Common myeloid progenitor, CD34-positive (primary cell): ENCODE measurements around the gene PTGR3.

ENCODE experiments used
- CTCF ChIA-PET: fragments of 350-600 bp; sonication (Branson Sonifier 250); formaldehyde crosslinking; loops from one replicate; lab custom pipeline; 2021; ENCODE audit warnings: antibody characterized with exemption; lab: Charles Lee
- POLR2A ChIA-PET: fragments of 350-600 bp; sonication (Branson Sonifier 250); formaldehyde crosslinking; loops from one replicate; lab custom pipeline; 2021; ENCODE audit warnings: antibody characterized with exemption; lab: Charles Lee
- DNase-seq, 3 donors: peaks; one replicate each; pipeline versions ENCODE4 v3.0.0 to v3.0.0-alpha.2; 2013
- H3K27ac ChIP-seq, 2 experiments: 1 replicate in 1 of 2; 2 replicates in 1 of 2; pipeline ENCODE4 v1.7.0; 2013; ENCODE audit warnings: inconsistent platforms in 2 of 2, low read length in 2 of 2, mild to moderate bottlenecking in 2 of 2, low read depth in 1 of 2, moderate library complexity in 1 of 2; ENCODE audit not compliant: severe bottlenecking in 2 of 2, insufficient read depth in 1 of 2, poor library complexity in 1 of 2
- H3K27me3 ChIP-seq, 5 experiments: replicated peaks in 2 of 5; 1 replicate in 3 of 5; 2 replicates in 2 of 5; pipeline versions ENCODE4 v1.6.1 to v1.7.0; 2013; ENCODE audit warnings: low read length in 4 of 5, mild to moderate bottlenecking in 2 of 5, moderate library complexity in 2 of 5, inconsistent platforms in 1 of 5; ENCODE audit not compliant: insufficient read depth in 5 of 5, control insufficient read depth in 4 of 5
- H3K36me3 ChIP-seq, 4 experiments: 1 replicate in 2 of 4; 2 replicates in 2 of 4; pipeline versions ENCODE4 v1.6.1 to v1.7.0; 2013; ENCODE audit warnings: low read length in 3 of 4, control low read depth in 1 of 4, mild to moderate bottlenecking in 1 of 4; ENCODE audit not compliant: control insufficient read depth in 4 of 4, insufficient read depth in 4 of 4
- H3K4me1 ChIP-seq, 4 experiments: 1 replicate in 3 of 4; 2 replicates in 1 of 4; pipeline versions ENCODE4 v1.6.1 to v1.7.1; 2013; ENCODE audit warnings: low read length in 3 of 4, mild to moderate bottlenecking in 3 of 4, control low read depth in 1 of 4, inconsistent platforms in 1 of 4, moderate library complexity in 1 of 4; ENCODE audit not compliant: control insufficient read depth in 4 of 4, insufficient read depth in 4 of 4; ENCODE audit errors: control extremely low read depth in 1 of 4
- H3K4me3 ChIP-seq, 7 experiments: 1 replicate in 4 of 7; 2 replicates in 3 of 7; pipeline versions ENCODE4 v1.5.1 to v1.7.0; 2013; ENCODE audit warnings: mild to moderate bottlenecking in 7 of 7, low read length in 6 of 7, moderate library complexity in 6 of 7, inconsistent platforms in 2 of 7, low read depth in 2 of 7, control low read depth in 1 of 7; ENCODE audit not compliant: insufficient read depth in 4 of 7, control insufficient read depth in 1 of 7; ENCODE audit errors: extremely low read depth in 1 of 7
- H3K9me3 ChIP-seq, 5 experiments: 1 replicate in 4 of 5; 2 replicates in 1 of 5; pipeline versions ENCODE4 v1.6.1 to v1.7.1; 2013; ENCODE audit warnings: low read length in 4 of 5, mild to moderate bottlenecking in 2 of 5, inconsistent platforms in 1 of 5, low read depth in 1 of 5, moderate library complexity in 1 of 5; ENCODE audit not compliant: control insufficient read depth in 4 of 5, insufficient read depth in 2 of 5; ENCODE audit errors: control extremely low read depth in 1 of 5
- WGBS: methylation state at CpG from one replicate; pipeline ENCODE4 v1.1.5; 2013; ENCODE audit not compliant: insufficient coverage; 5-methylcytosine and 5-hydroxymethylcytosine counted together

Gene PTGR3

GRCh38 chr18:75216212-75216910, 7.4 kb upstream of the PTGR3 start:
- Histone ChIP-seq H3K36me3 (peaks cover 0 to 4% (median 3%) of the 10 kb centered on the region in 4 experiments), H3K9me3 (no peaks in the 10 kb centered on the region), H3K27me3 (no peaks in the 10 kb centered on the region), H3K4me3 (no peak overlapping the region), H3K4me1 (peaks cover 9 to 35% (median 18%) of the 10 kb centered on the region in 4 experiments), H3K27ac (no peak overlapping the region)
- 72% methylated on average over 2 of the region's 7 CpGs for WGBS
- DNase-seq = no peak
- POLR2A ChIA-PET = interaction anchor here (0.6 kb wide), 1 partner anchor 275 kb away, joined by 3 read pairs; no protein-coding TSS in a partner anchor
- CTCF ChIA-PET = interaction anchor here (2.2 kb wide), 1 partner anchor 9 kb away, joined by 6 read pairs; no protein-coding TSS in a partner anchor

- ChIA-PET CTCF (interaction anchor here (0.9 to 2.2 kb wide), 2 partner anchors 10 to 28 kb away, joined by 3 to 6 read pairs; no protein-coding TSS in a partner anchor), POLR2A (no interaction called here)
- no peaks in the 10 kb centered on the region for H3K9me3 ChIP-seq
- no peaks in the 10 kb centered on the region for H3K27me3 ChIP-seq
- no peak overlapping the region for H3K4me3 ChIP-seq
- no CpG with 5 or more reads among the region's 4 CpGs for WGBS
- DNase-seq = no peak
- no peak overlapping the region for H3K27ac ChIP-seq
- H3K36me3 ChIP-seq = peaks cover 0 to 4% (median 3%) of the 10 kb centered on the region in 4 experiments
- peaks cover 7 to 31% (median 18%) of the 10 kb centered on the region in 4 experiments for H3K4me1 ChIP-seq
Measured at GRCh38 chr18:75215663-75216062, 6.7 kb upstream of the PTGR3 start.

GRCh38 chr18:75214766-75215510, 6.0 kb upstream of the PTGR3 start:
- no peak overlapping the region for H3K4me3 ChIP-seq
- no peak overlapping the region for H3K27ac ChIP-seq
- H3K9me3 ChIP-seq = no peaks in the 10 kb centered on the region
- H3K36me3 ChIP-seq = peaks cover 0 to 4% (median 3%) of the 10 kb centered on the region in 4 experiments
- POLR2A ChIA-PET = no interaction called here
- CTCF ChIA-PET = interaction anchor here (0.9 to 2.2 kb wide), 3 partner anchors 10 to 30 kb away, joined by 3 to 6 read pairs (median 3); no protein-coding TSS in a partner anchor
- H3K27me3 ChIP-seq = no peaks in the 10 kb centered on the region
- DNase-seq = no peak
- peaks cover 11 to 31% (median 21%) of the 10 kb centered on the region in 4 experiments for H3K4me1 ChIP-seq
- WGBS = 97% methylated on average over 10 of the region's 12 CpGs

- Histone ChIP-seq H3K27me3 (no peaks in the 10 kb centered on the region), H3K9me3 (no peaks in the 10 kb centered on the region), H3K4me3 (no peak overlapping the region), H3K4me1 (peaks cover 12 to 32% (median 20%) of the 10 kb centered on the region in 4 experiments), H3K27ac (no peak overlapping the region), H3K36me3 (peaks cover 0 to 4% (median 3%) of the 10 kb centered on the region in 4 experiments)
- POLR2A ChIA-PET = no interaction called here
- WGBS = 100% methylated on average over 3 of the region's 5 CpGs
- CTCF ChIA-PET = interaction anchor here (1.3 to 2.2 kb wide), 2 partner anchors 11 to 31 kb away, joined by 3 to 6 read pairs; no protein-coding TSS in a partner anchor
- no peak for DNase-seq
Measured at GRCh38 chr18:75214332-75214690, 5.4 kb upstream of the PTGR3 start.

- Histone ChIP-seq H3K36me3 (peaks cover 0 to 4% (median 3%) of the 10 kb centered on the region in 4 experiments), H3K4me3 (no peak overlapping the region), H3K9me3 (no peaks in the 10 kb centered on the region), H3K27ac (no peak overlapping the region), H3K27me3 (no peaks in the 10 kb centered on the region), H3K4me1 (peaks cover 10 to 32% (median 20%) of the 10 kb centered on the region in 4 experiments)
- POLR2A ChIA-PET = no interaction called here
- no peak for DNase-seq
- CTCF ChIA-PET = interaction anchor here (1.3 to 2.2 kb wide), 2 partner anchors 12 to 31 kb away, joined by 3 to 6 read pairs; no protein-coding TSS in a partner anchor
- WGBS = 100% methylated on average over 2 of the region's 5 CpGs
Measured at GRCh38 chr18:75213611-75214331, 4.8 kb upstream of the PTGR3 start.

GRCh38 chr18:75212751-75213090, 3.8 kb upstream of the PTGR3 start:
- Histone ChIP-seq H3K36me3 (peaks cover 0 to 4% (median 3%) of the 10 kb centered on the region in 4 experiments), H3K4me1 (peaks cover 10 to 37% (median 26%) of the 10 kb centered on the region in 4 experiments), H3K27me3 (peaks cover 0 to under 1% (median 0%) of the 10 kb centered on the region in 5 experiments), H3K27ac (no peak overlapping the region), H3K9me3 (no peaks in the 10 kb centered on the region), H3K4me3 (peak overlapping the region in 6 of 7 experiments; percentile 67 to 95 (median 80))
- POLR2A ChIA-PET = interaction anchor here (1.2 kb wide), 1 partner anchor 33 kb away, joined by 6 read pairs; no protein-coding TSS in a partner anchor
- CTCF ChIA-PET = interaction anchor here (1.0 to 1.1 kb wide), 2 partner anchors 9 to 15 kb away, joined by 3 to 5 read pairs; no protein-coding TSS in a partner anchor
- no peak for DNase-seq
- 100% methylated on average over 3 of the region's 5 CpGs for WGBS
